Caco-2 (cell line): ENCODE measurements around the gene PLOD1. TPM values are rescaled to one million over a fixed set of nuclear protein-coding genes. Genes with fewer than 3 reads are reported as not detected.

Source experiments
- BruUV-seq: library from RNA; stranded (reverse); fragments of 400-500 nt; replicated peaks from 2 replicates; lab custom pipeline; 2021; lab: Mats Ljungman, UMichigan
- CTCF ChIA-PET: fragments of 300-600 bp; sonication (Branson Sonifier 250); formaldehyde crosslinking; loops from one replicate; lab custom pipeline; 2022; ENCODE audit warnings: antibody characterized with exemption; lab: Charles Lee
- POLR2A ChIA-PET: fragments of 300-600 bp; sonication (Branson Sonifier 250); formaldehyde crosslinking; loops from one replicate; lab custom pipeline; 2022; ENCODE audit warnings: antibody characterized with exemption; lab: Charles Lee
- DNase-seq, 2 experiments: peaks; one replicate each; pipeline versions ENCODE4 v3.0.0 to v3.0.0-alpha.2; 2020 to 2022
- H3K27me3 ChIP-seq: replicated peaks from 2 replicates; pipeline ENCODE4 v1.6.0; 2011; ENCODE audit warnings: low read length; ENCODE audit not compliant: control insufficient read depth, insufficient read depth
- H3K36me3 ChIP-seq: 2 replicates; pipeline ENCODE4 v1.5.1; 2011; ENCODE audit warnings: low read length; ENCODE audit not compliant: control insufficient read depth, insufficient read depth
- H3K4me1 ChIP-seq: fragments of 250-450 bp; sonication (Bioruptor Pico); 2 replicates; pipeline ENCODE4 v1.5.1; 2020; ENCODE audit warnings: mild to moderate bottlenecking
- H3K4me3 ChIP-seq: 2 replicates; pipeline ENCODE4 v1.5.1; 2011; ENCODE audit warnings: low read depth, mild to moderate bottlenecking, control low read depth, low read length
- H3K9me3 ChIP-seq: fragments of 250-450 bp; sonication (Bioruptor Pico); 2 replicates; pipeline ENCODE4 v1.5.1; 2020; ENCODE audit warnings: mild to moderate bottlenecking, moderate library complexity
- H3K27ac Mint-ChIP-seq: one replicate; pipeline ENCODE4 v1.8.0; 2022; ENCODE audit warnings: mixed read lengths; ENCODE audit not compliant: unreplicated experiment
- H3K27me3 Mint-ChIP-seq: one replicate; pipeline ENCODE4 v1.8.0; 2022; ENCODE audit warnings: mixed read lengths; ENCODE audit not compliant: insufficient read depth, unreplicated experiment
- H3K36me3 Mint-ChIP-seq: one replicate; pipeline ENCODE4 v1.8.0; 2022; ENCODE audit warnings: mild to moderate bottlenecking, mixed read lengths; ENCODE audit not compliant: insufficient read depth, unreplicated experiment
- H3K4me1 Mint-ChIP-seq: one replicate; pipeline ENCODE4 v1.8.0; 2022; ENCODE audit warnings: low read depth, mixed read lengths; ENCODE audit not compliant: unreplicated experiment
- H3K4me3 Mint-ChIP-seq: one replicate; pipeline ENCODE4 v1.8.0; 2022; ENCODE audit warnings: mild to moderate bottlenecking, moderate library complexity, mixed read lengths; ENCODE audit not compliant: unreplicated experiment
- H3K9me3 Mint-ChIP-seq: one replicate; pipeline ENCODE4 v1.8.0; 2022; ENCODE audit warnings: mixed read lengths; ENCODE audit not compliant: unreplicated experiment
- CTCF ChIP-seq, 2 experiments: fragments of 200-600 bp in 1 of 2; IDR thresholded peaks; 1 replicate in 1 of 2; 2 replicates in 1 of 2; pipeline versions ENCODE4 v1.5.1 to v1.8.0; 2011 to 2022; ENCODE audit warnings: antibody characterized with exemption in 1 of 2, control low read depth in 1 of 2, inconsistent platforms in 1 of 2, low read depth in 1 of 2, low read length in 1 of 2, mild to moderate bottlenecking in 1 of 2, moderate library complexity in 1 of 2; ENCODE audit not compliant: insufficient read depth in 1 of 2, severe bottlenecking in 1 of 2, unreplicated experiment in 1 of 2
- intact Hi-C: fragments of 100-400 bp; cut with micrococcal nuclease; formaldehyde crosslinking; loops from one replicate; pipeline ENCODE4 v1.10.0; 2022; ENCODE audit not compliant: unreplicated experiment
- total RNA-seq: library from RNA; stranded (reverse); gene quantifications from 2 replicates; pipeline ENCODE4 v1.2.3, GENCODE V29; 2022

The PLOD1 gene
- total RNA-seq, 1 experiment from 2014 or later = 89.3 TPM

GRCh38 chr1:11914024-11914423 is 20.5 kb upstream of the PLOD1 start:
- Histone ChIP-seq H3K4me1 (0 out of 2 replicates have a peak, but pooled peaks cover 3% of the 10 kb centered on the region), H3K4me3 (no peak overlapping the region), H3K36me3 (no peaks in the 10 kb centered on the region), H3K9me3 (no peaks in the 10 kb centered on the region), H3K27me3 (no peaks in the 10 kb centered on the region)
- Mint-ChIP-seq H3K9me3 (no peaks in the 10 kb centered on the region), H3K27me3 (no peaks in the 10 kb centered on the region), H3K36me3 (peaks cover 16% of the 10 kb centered on the region), H3K4me1 (peaks cover 2% of the 10 kb centered on the region), H3K27ac (no peak overlapping the region), H3K4me3 (no peak overlapping the region)
- DNase-seq = no peak
- intact Hi-C loops = no loop called here
- ChIA-PET POLR2A (interaction anchor here (0.7 kb wide), 1 partner anchor 12 kb away, joined by 3 read pairs; the partner anchor contains the start of gene KIAA2013), CTCF (no interaction called here)
- BruUV-seq = no TSS peak
- no peak for TF ChIP-seq CTCF (IDR thresholded peaks at IDR 0.05; ENCODE audit: insufficient read depth in 1 of 2, low read depth in 1 of 2, low read length in 1 of 2, severe bottlenecking in 1 of 2, unreplicated experiment in 1 of 2)

GRCh38 chr1:11918799-11919519 is 15.6 kb upstream of the PLOD1 start:
- Histone ChIP-seq H3K4me3 (no peak overlapping the region), H3K9me3 (no peaks in the 10 kb centered on the region), H3K36me3 (peaks cover 1% of the 10 kb centered on the region; the same call in 1 of the 2 replicates), H3K27me3 (no peaks in the 10 kb centered on the region), H3K4me1 (no peaks in the 10 kb centered on the region)
- no peak overlapping the region for H3K4me3 Mint-ChIP-seq
- DNase-seq = no peak
- H3K4me1 Mint-ChIP-seq = no peaks in the 10 kb centered on the region
- ChIA-PET POLR2A (interaction anchor here (0.5 to 1.0 kb wide), 2 partner anchors 9 to 42 kb away, joined by 3 to 6 read pairs; no protein-coding TSS in a partner anchor), CTCF (no interaction called here)
- peaks cover 46% of the 10 kb centered on the region for H3K36me3 Mint-ChIP-seq
- no peaks in the 10 kb centered on the region for H3K27me3 Mint-ChIP-seq
- intact Hi-C loops = no loop called here
- no TSS peak for BruUV-seq
- H3K9me3 Mint-ChIP-seq = no peaks in the 10 kb centered on the region
- no peak for TF ChIP-seq CTCF (IDR thresholded peaks at IDR 0.05; ENCODE audit: insufficient read depth in 1 of 2, low read depth in 1 of 2, low read length in 1 of 2, severe bottlenecking in 1 of 2, unreplicated experiment in 1 of 2)
- no peak overlapping the region for H3K27ac Mint-ChIP-seq

- Histone ChIP-seq H3K36me3 (peaks cover 1% of the 10 kb centered on the region; the same call in 1 of the 2 replicates), H3K4me1 (peaks cover 5% of the 10 kb centered on the region; the same call in 1 of the 2 replicates), H3K27me3 (no peaks in the 10 kb centered on the region), H3K4me3 (no peak overlapping the region), H3K9me3 (no peaks in the 10 kb centered on the region)
- no TSS peak for BruUV-seq
- peaks cover 5% of the 10 kb centered on the region for H3K4me1 Mint-ChIP-seq
- DNase-seq = no peak
- H3K27ac Mint-ChIP-seq = no peak overlapping the region
- POLR2A ChIA-PET = interaction anchor here (0.5 kb wide), 1 partner anchor 42 kb away, joined by 3 read pairs; no protein-coding TSS in a partner anchor
- no peaks in the 10 kb centered on the region for H3K9me3 Mint-ChIP-seq
- H3K4me3 Mint-ChIP-seq = no peak overlapping the region
- CTCF ChIA-PET = no interaction called here
- TF ChIP-seq CTCF (IDR thresholded peaks at IDR 0.05; ENCODE audit: insufficient read depth in 1 of 2, low read depth in 1 of 2, low read length in 1 of 2, severe bottlenecking in 1 of 2, unreplicated experiment in 1 of 2) = no peak
- intact Hi-C loops = no loop called here
- no peaks in the 10 kb centered on the region for H3K27me3 Mint-ChIP-seq
- H3K36me3 Mint-ChIP-seq = peaks cover 46% of the 10 kb centered on the region
These were observed 14.9 kb upstream of the PLOD1 start for GRCh38 chr1:11919621-11920020.
